Neural cell (in vitro differentiated cells): ENCODE data around the gene JUND. TPM values are rescaled to one million over a fixed set of nuclear protein-coding genes. Genes with fewer than 3 reads are reported as not detected.

Experiments
- H2AFZ ChIP-seq: fragments of 200-600, 300-800 bp; sonication (generic), shearing (Covaris generic); 2 replicates; pipeline ENCODE4 v1.6.0; 2014; ENCODE audit warnings: low read depth, mild to moderate bottlenecking, antibody characterized with exemption, low read length, moderate library complexity
- H3F3A ChIP-seq: fragments of 200-600 bp; shearing (Covaris generic); 2 replicates; pipeline ENCODE4 v1.6.1; 2016; ENCODE audit warnings: mild to moderate bottlenecking, moderate library complexity, mixed read lengths, antibody characterized with exemption, low read length; ENCODE audit not compliant: insufficient read depth, poor library complexity, severe bottlenecking
- H3K27ac ChIP-seq: fragments of 200-600, 300-800 bp; sonication (generic), shearing (Covaris generic); 2 replicates; pipeline ENCODE4 v1.5.1; 2014; ENCODE audit warnings: mild to moderate bottlenecking, low read length, moderate library complexity
- H3K27me3 ChIP-seq: fragments of 300-800, 200-600 bp; sonication (generic), shearing (Covaris generic); 2 replicates; pipeline ENCODE4 v1.6.0; 2014; ENCODE audit warnings: mild to moderate bottlenecking, low read depth, low read length, moderate library complexity; ENCODE audit not compliant: insufficient read depth
- H3K36me3 ChIP-seq: fragments of 300-800, 200-600 bp; sonication (generic), shearing (Covaris generic); 2 replicates; pipeline ENCODE4 v1.5.1; 2014; ENCODE audit warnings: mild to moderate bottlenecking, antibody characterized with exemption, low read length, moderate library complexity; ENCODE audit not compliant: insufficient read depth
- H3K4me2 ChIP-seq: fragments of 300-800, 200-600 bp; sonication (generic), shearing (Covaris generic); 2 replicates; pipeline ENCODE4 v1.6.0; 2014; ENCODE audit warnings: mild to moderate bottlenecking, low read length
- H3K4me3 ChIP-seq: fragments of 300-800, 200-600 bp; sonication (generic), shearing (Covaris generic); 2 replicates; pipeline ENCODE4 v1.5.1; 2014; ENCODE audit warnings: mild to moderate bottlenecking, low read length, moderate library complexity
- H3K79me2 ChIP-seq: fragments of 200-600 bp; shearing (Covaris generic); replicated peaks from 2 replicates; pipeline ENCODE4 v1.6.0; 2014; ENCODE audit warnings: mild to moderate bottlenecking, low read length, moderate library complexity; ENCODE audit not compliant: insufficient read depth
- H3K9ac ChIP-seq: fragments of 300-800, 200-600 bp; sonication (generic), shearing (Covaris generic); 2 replicates; pipeline ENCODE4 v1.6.1; 2016; ENCODE audit warnings: mild to moderate bottlenecking, low read length, mixed read lengths
- H3K9me2 ChIP-seq: fragments of 200-600 bp; shearing (Covaris generic); 2 replicates; pipeline ENCODE4 v1.6.1; 2016; ENCODE audit warnings: mild to moderate bottlenecking, low read length, mixed read lengths; ENCODE audit not compliant: insufficient read depth
- H3K9me3 ChIP-seq: fragments of 200-600, 300-800 bp; sonication (generic), shearing (Covaris generic); 2 replicates; pipeline ENCODE4 v1.6.1; 2016; ENCODE audit warnings: mild to moderate bottlenecking, mixed run types, low read length, moderate library complexity, mixed read lengths
- H4K20me1 ChIP-seq: fragments of 200-600 bp; shearing (Covaris generic); 2 replicates; pipeline ENCODE4 v1.6.1; 2016; ENCODE audit warnings: mild to moderate bottlenecking, mixed run types; ENCODE audit not compliant: insufficient read depth
- CTCF ChIP-seq: fragments of 450-650 bp; IDR thresholded peaks from 2 replicates; pipeline ENCODE4 v1.5.1; 2014; ENCODE audit warnings: antibody characterized with exemption, mild to moderate bottlenecking, moderate library complexity; ENCODE audit not compliant: poor library complexity, severe bottlenecking
- EP300 ChIP-seq: fragments of 450-650 bp; conservative IDR thresholded peaks from 2 replicates; pipeline ENCODE4 v1.6.1; 2014; ENCODE audit warnings: antibody characterized with exemption, mild to moderate bottlenecking, moderate library complexity; ENCODE audit not compliant: poor library complexity, severe bottlenecking
- EZH2 ChIP-seq: fragments of 200-600, 300-800 bp; shearing (Covaris generic), sonication (generic); IDR thresholded peaks from 2 replicates; pipeline ENCODE4 v1.6.1; 2014; ENCODE audit warnings: antibody characterized with exemption, low read length, borderline replicate concordance, mild to moderate bottlenecking; ENCODE audit not compliant: insufficient read depth, poor library complexity, severe bottlenecking
- MXI1 ChIP-seq: fragments of 450-650 bp; conservative IDR thresholded peaks from 2 replicates; pipeline ENCODE4 v1.6.1; 2014; ENCODE audit warnings: antibody characterized with exemption, mild to moderate bottlenecking; ENCODE audit not compliant: poor library complexity, severe bottlenecking
- POLR2AphosphoS5 ChIP-seq: IDR thresholded peaks from 2 replicates; pipeline ENCODE4 v1.6.1; 2012
- RAD21 ChIP-seq: fragments of 450-650 bp; conservative IDR thresholded peaks from 2 replicates; pipeline ENCODE4 v1.6.1; 2014; ENCODE audit warnings: antibody characterized with exemption, mild to moderate bottlenecking, moderate library complexity
- REST ChIP-seq: IDR thresholded peaks from 2 replicates; pipeline ENCODE4 v1.6.1; 2012; ENCODE audit warnings: borderline replicate concordance
- SMC3 ChIP-seq: fragments of 450-650 bp; conservative IDR thresholded peaks from 2 replicates; pipeline ENCODE4 v1.6.1; 2014; ENCODE audit warnings: antibody characterized with exemption, mild to moderate bottlenecking, moderate library complexity; ENCODE audit not compliant: poor library complexity
- TAF1 ChIP-seq: IDR thresholded peaks from 2 replicates; pipeline ENCODE4 v1.6.1; 2012; ENCODE audit warnings: low read depth
- polyA plus RNA-seq: library from polyadenylated mRNA; depleted of rRNA; stranded (reverse); fragments of >200 nt; gene quantifications from 2 replicates; pipeline ENCODE4 v1.2.3, GENCODE V29; 2014

Gene JUND
- polyA plus RNA-seq, 1 donor from 2014 or later, result 94.9 TPM

GRCh38 chr19:18291590-18292461 is 10.4 kb upstream of the JUND start:
- Histone ChIP-seq H3K27ac (peak overlapping the region; percentile 44), H3K4me2 (peak overlapping the region; percentile 39), H3K9me2 (no peaks in the 10 kb centered on the region), H3K4me3 (peak overlapping the region; percentile 63), H4K20me1 (no peaks in the 10 kb centered on the region), H3F3A (no peaks in the 10 kb centered on the region), H2AFZ (no peak overlapping the region), H3K79me2 (no peaks in the 10 kb centered on the region), H3K9ac (peak overlapping the region; percentile 68), H3K36me3 (no peaks in the 10 kb centered on the region), H3K27me3 (no peaks in the 10 kb centered on the region), H3K9me3 (no peaks in the 10 kb centered on the region)
- TF ChIP-seq CTCF, result no peak
- TF ChIP-seq EP300, result peak; percentile 30
- TF ChIP-seq EZH2, result no peak
- no peak for TF ChIP-seq MXI1
- TF ChIP-seq RAD21, result no peak
- TF ChIP-seq POLR2AphosphoS5, result peak; percentile 38
- no peak for TF ChIP-seq TAF1
- no peak for TF ChIP-seq SMC3
- TF ChIP-seq REST, result no peak

- peak overlapping the region; percentile 68 for H3K9ac ChIP-seq
Observed at GRCh38 chr19:18291019-18291524, 9.7 kb upstream of the JUND start.

More at GRCh38 chr19:18291019-18291524, 9.7 kb upstream of the JUND start:
- Histone ChIP-seq H4K20me1 (no peaks in the 10 kb centered on the region), H3K4me3 (peak overlapping the region; percentile 63), H3K79me2 (no peaks in the 10 kb centered on the region), H3K27me3 (no peaks in the 10 kb centered on the region), H2AFZ (no peak overlapping the region), H3K27ac (no peak overlapping the region), H3K4me2 (no peak overlapping the region), H3K36me3 (no peaks in the 10 kb centered on the region), H3K9me3 (no peaks in the 10 kb centered on the region), H3K9me2 (no peaks in the 10 kb centered on the region), H3F3A (no peaks in the 10 kb centered on the region)
- TF ChIP-seq CTCF (no peak), TAF1 (no peak), MXI1 (no peak), RAD21 (no peak), EZH2 (no peak), POLR2AphosphoS5 (no peak), REST (no peak), EP300 (no peak), SMC3 (no peak)
